ENCODE data around the gene CCDC201. TPM values are rescaled to one million over a fixed set of nuclear protein-coding genes. Genes with fewer than 3 reads are reported as not detected.

Gene CCDC201
- total and polyA plus RNA-seq, 2 of the 8 experiments (the other 6 are each of a cell fraction or from before 2014, with no cell fraction given) = not detected

GRCh38 chr7:45880433-45880860 lies 7.6 kb upstream of the CCDC201 start:
- Histone ChIP-seq H2BK20ac (ENCODE audit: low read length) (no peak overlapping the region), H3K14ac (ENCODE audit: insufficient read length) (no peak overlapping the region), H3K56ac (replicated peaks; ENCODE audit: insufficient read length, low read depth, low read length) (no peak overlapping the region), H4K5ac (ENCODE audit: insufficient read length, low read depth, low read length) (no peak overlapping the region), H2BK5ac (ENCODE audit: low read depth, low read length) (no peak overlapping the region), H4K91ac (replicated peaks; ENCODE audit: insufficient read length, low read length) (no peak overlapping the region), H3K4me3 (ENCODE audit: extremely low read depth in 1 of 4, insufficient read depth in 2 of 4, low read depth in 3 of 4, low read length in 4 of 4) (no peak overlapping the region), H3K36me3 (ENCODE audit: control insufficient read depth in 2 of 4, insufficient read depth in 4 of 4, low read length in 3 of 4) (no peaks in the 10 kb centered on the region; a peak in 1 of 8 replicates), H2AK5ac (ENCODE audit: low read depth, low read length) (no peak overlapping the region), H2AFZ (ENCODE audit: low read length) (no peak overlapping the region), H3K4me1 (replicated peaks in 1 of 4; ENCODE audit: control insufficient read depth in 3 of 4, insufficient read depth in 4 of 4, low read length in 3 of 4) (peaks cover 0 to 3% (median under 1%) of the 10 kb centered on the region in 4 experiments; a peak in 1 of 7 replicates), H2BK120ac (replicated peaks; ENCODE audit: low read depth, low read length) (no peak overlapping the region), H4K8ac (ENCODE audit: extremely low read depth, insufficient read depth, low read length) (no peak overlapping the region; the same call in 1 of the 2 replicates), H3K27ac (ENCODE audit: low read depth, low read length) (no peak overlapping the region), H3K79me2 (ENCODE audit: control insufficient read depth in 1 of 2, insufficient read depth in 2 of 2, low read length in 2 of 2) (no peaks in the 10 kb centered on the region), H3K23ac (ENCODE audit: insufficient read length) (no peak overlapping the region), H2BK12ac (ENCODE audit: low read depth, low read length) (no peak overlapping the region), H3K27me3 (replicated peaks in 1 of 4; ENCODE audit: control insufficient read depth in 3 of 4, extremely low read depth in 1 of 4, insufficient read depth in 3 of 4, low read length in 3 of 4) (no peaks in the 10 kb centered on the region), H3K9me3 (ENCODE audit: insufficient read depth in 2 of 2, low read depth in 1 of 2, low read length in 1 of 2) (peaks cover 15 to 31% of the 10 kb centered on the region in 2 experiments), H2BK15ac (ENCODE audit: low read length) (no peak overlapping the region), H3K4me2 (ENCODE audit: insufficient read depth in 1 of 2, low read depth in 2 of 2, low read length in 2 of 2) (no peak overlapping the region), H3K9ac (replicated peaks in 1 of 4; ENCODE audit: extremely low read depth in 1 of 4, low read depth in 3 of 4, low read length in 3 of 4) (no peak overlapping the region), H3K18ac (ENCODE audit: extremely low read depth, low read length) (no peak overlapping the region), H4K20me1 (replicated peaks in 1 of 2; ENCODE audit: control insufficient read depth in 1 of 2, insufficient read depth in 2 of 2, low read length in 2 of 2) (peaks cover 0 to 1% of the 10 kb centered on the region in 2 experiments), H3K23me2 (ENCODE audit: low read depth, low read length) (no peaks in the 10 kb centered on the region), H3K4ac (replicated peaks; ENCODE audit: insufficient read length, low read depth, low read length) (no peak overlapping the region), H3K79me1 (ENCODE audit: low read depth, low read length) (no peaks in the 10 kb centered on the region)
- TF ChIP-seq KDM1A (IDR thresholded peaks at IDR 0.05; ENCODE audit: borderline replicate concordance, low read length) = no peak
- TF ChIP-seq CREB1 (IDR thresholded peaks at IDR 0.05) = no peak
- no peak for TF ChIP-seq CHD2 (IDR thresholded peaks at IDR 0.05; ENCODE audit: low read length)
- no peak for TF ChIP-seq CBX5 (IDR thresholded peaks at IDR 0.05; ENCODE audit: low read depth, low read length)
- no peak for TF ChIP-seq POU5F1 (IDR thresholded peaks at IDR 0.05; ENCODE audit: low read depth, low read length)
- no peak for TF ChIP-seq KDM5A (IDR thresholded peaks at IDR 0.05; ENCODE audit: low read length)
- no peak for TF ChIP-seq GTF2F1 (IDR thresholded peaks at IDR 0.05; ENCODE audit: borderline replicate concordance, low read depth, low read length)
- TF ChIP-seq CTBP2 (IDR thresholded peaks at IDR 0.05; ENCODE audit: borderline replicate concordance, insufficient read depth, insufficient read length, low read length) = no peak
- TF ChIP-seq RXRA (IDR thresholded peaks at IDR 0.05; ENCODE audit: insufficient read depth, low read depth, low read length) = no peak
- no peak for TF ChIP-seq HDAC6 (IDR thresholded peaks at IDR 0.05; ENCODE audit: low read depth, low read length)
- TF ChIP-seq SP2 (IDR thresholded peaks at IDR 0.05; ENCODE audit: low read length) = no peak
- ChIA-PET CTCF (ENCODE audit: partially characterized antibody) (interaction anchor here (0.6 to 2.3 kb wide), 2 partner anchors 9 to 1315 kb away, joined by 3 to 6 read pairs; no protein-coding TSS in a partner anchor), POLR2A (ENCODE audit: partially characterized antibody) (no interaction called here)
- WGBS, 2 experiments (ENCODE audit: extremely low coverage in 1 of 2, insufficient coverage in 1 of 2, insufficient read length in 1 of 2, insufficient replicate concordance in 2 of 2, low coverage in 1 of 2, low lambda C conversion rate in 2 of 2, missing lambda C conversion rate in 1 of 2) = 90% methylated on average over 7 of the region's 7 CpGs; no CpG with 5 or more reads in 1 of the 2 experiments
- no peak for FAIRE-seq
- DNase-seq (ENCODE audit: low read depth in 1 of 2, low spot score in 2 of 2) = no peak

Data from H1 (cell line).